SK-N-SH treated with all-trans-retinoic acid at 6 μM for 48 hours (cell line): ENCODE data around the gene CTBP2.

ENCODE experiments used
- ATAC-seq: fragments of 200-7000 bp; cut with Tn5 transposase; 3 replicates; pipeline ENCODE4 v1.9.1; 2020; ENCODE audit warnings: mild to moderate bottlenecking, moderate library complexity
- ARNTL ChIP-seq: fragments of 450-650 bp; formaldehyde crosslinking; IDR thresholded peaks from 2 replicates; pipeline ENCODE4 v1.5.0; 2020; ENCODE audit warnings: low read depth, mild to moderate bottlenecking, moderate library complexity, borderline replicate concordance
- BACH2 ChIP-seq: fragments of 250-450 bp; sonication (Bioruptor Pico); IDR thresholded peaks from 2 replicates; pipeline ENCODE4 v1.9.0; 2021; ENCODE audit warnings: mild to moderate bottlenecking, borderline replicate concordance
- GLIS3 ChIP-seq: fragments of 250-450 bp; sonication (Bioruptor Pico); IDR thresholded peaks from 2 replicates; pipeline ENCODE4 v1.5.0; 2020; ENCODE audit warnings: mild to moderate bottlenecking, moderate library complexity
- ISL1 ChIP-seq: fragments of 250-450 bp; sonication (Bioruptor Pico); IDR thresholded peaks from 2 replicates; pipeline ENCODE4 v2.1.2; 2022; ENCODE audit warnings: mild to moderate bottlenecking, moderate library complexity
- OSR1 ChIP-seq: fragments of 250-450 bp; sonication (Bioruptor Pico); IDR thresholded peaks from 2 replicates; pipeline ENCODE4 v1.8.0; 2022; ENCODE audit warnings: moderate library complexity, mild to moderate bottlenecking, inconsistent platforms
- PPARA ChIP-seq: fragments of 250-450 bp; sonication (Bioruptor Pico); IDR thresholded peaks from 2 replicates; pipeline ENCODE4 v1.5.0; 2020; ENCODE audit warnings: mild to moderate bottlenecking, borderline replicate concordance
- SNAI2 ChIP-seq: fragments of 250-450 bp; sonication (Bioruptor Pico); IDR thresholded peaks from 2 replicates; pipeline ENCODE4 v1.5.0; 2020; ENCODE audit warnings: mild to moderate bottlenecking, moderate library complexity
- TCF4 ChIP-seq: fragments of 250-450 bp; sonication (Bioruptor Pico); IDR thresholded peaks from 2 replicates; pipeline ENCODE4 v1.8.0; 2021; ENCODE audit warnings: mild to moderate bottlenecking, moderate library complexity, borderline replicate concordance
- ZC3H10 ChIP-seq: fragments of 250-450 bp; sonication (Bioruptor Pico); IDR thresholded peaks from 2 replicates; pipeline ENCODE4 v1.5.1; 2021; ENCODE audit warnings: mild to moderate bottlenecking, moderate library complexity
- ZNF565 ChIP-seq: fragments of 450-650 bp; formaldehyde crosslinking; conservative IDR thresholded peaks from 2 replicates; pipeline ENCODE4 v1.5.0; 2020; ENCODE audit warnings: low read depth, mild to moderate bottlenecking, moderate library complexity
- ZNF8 ChIP-seq: fragments of 450-650 bp; formaldehyde crosslinking; IDR thresholded peaks from 2 replicates; pipeline ENCODE4 v1.5.0; 2020; ENCODE audit warnings: mild to moderate bottlenecking, moderate library complexity
- TF ChIP-seq, protein P1 (sequence below): fragments of 250-450 bp; sonication (Bioruptor Pico); IDR thresholded peaks from 2 replicates; pipeline ENCODE4 v1.8.0; 2021; ENCODE audit warnings: low read depth, mild to moderate bottlenecking, moderate library complexity, borderline replicate concordance
- TF ChIP-seq, protein P2 (sequence below): fragments of 250-450 bp; sonication (Bioruptor Pico); IDR thresholded peaks from 2 replicates; pipeline ENCODE4 v1.5.0; 2020; ENCODE audit warnings: mild to moderate bottlenecking, moderate library complexity
- TF ChIP-seq, protein P3 (sequence below): fragments of 250-450 bp; sonication (Bioruptor Pico); IDR thresholded peaks from 2 replicates; pipeline ENCODE4 v1.5.1; 2021; ENCODE audit warnings: mild to moderate bottlenecking, moderate library complexity
- TF ChIP-seq, protein P4 (sequence below): fragments of 250-450 bp; sonication (Bioruptor Pico); IDR thresholded peaks from 2 replicates; pipeline ENCODE4 v1.8.0; 2020; ENCODE audit warnings: mild to moderate bottlenecking, moderate library complexity, borderline replicate concordance

The CTBP2 gene

DNA sequence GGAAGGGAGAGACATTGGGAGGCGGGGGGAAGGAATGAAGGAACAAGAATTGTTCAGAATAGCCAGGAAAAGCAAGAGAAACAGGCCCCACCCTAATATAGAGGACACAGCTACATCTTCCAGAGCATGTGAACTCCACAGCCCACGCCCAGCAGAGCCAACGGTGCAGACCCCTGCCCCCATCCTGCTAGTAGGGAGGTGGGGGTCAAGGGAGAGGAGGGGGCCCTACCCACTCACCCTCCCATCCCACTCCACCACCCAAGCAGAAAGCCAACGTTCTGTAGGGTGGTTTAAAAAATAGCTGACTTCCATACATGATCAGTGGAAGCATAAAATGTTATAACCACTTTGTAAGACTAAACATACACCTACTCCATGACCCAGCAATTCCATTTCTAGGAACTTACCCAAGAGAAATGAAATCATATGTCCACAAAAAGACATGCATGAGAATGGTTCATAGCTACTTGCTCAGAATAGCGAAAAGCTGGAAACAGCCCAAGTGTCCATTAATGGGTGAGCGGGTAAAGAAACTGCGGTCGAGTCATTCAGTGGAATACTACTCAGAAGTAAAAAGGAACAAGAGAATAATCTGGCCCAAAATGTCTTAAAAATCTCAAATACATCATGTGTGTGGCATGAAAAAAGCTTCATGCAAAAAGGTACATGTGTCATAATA is 31.8 kb downstream of the CTBP2 start:
- TF ChIP-seq OSR1 (no peak), ARNTL (CRISPR knock-in tag) (no peak), ZC3H10 (CRISPR knock-in tag) (no peak), TCF4 (CRISPR knock-in tag) (no peak), BACH2 (no peak), SNAI2 (CRISPR knock-in tag) (no peak), ZNF565 (CRISPR knock-in tag) (no peak), GLIS3 (no peak)
- TF ChIP-seq, protein P1, sequence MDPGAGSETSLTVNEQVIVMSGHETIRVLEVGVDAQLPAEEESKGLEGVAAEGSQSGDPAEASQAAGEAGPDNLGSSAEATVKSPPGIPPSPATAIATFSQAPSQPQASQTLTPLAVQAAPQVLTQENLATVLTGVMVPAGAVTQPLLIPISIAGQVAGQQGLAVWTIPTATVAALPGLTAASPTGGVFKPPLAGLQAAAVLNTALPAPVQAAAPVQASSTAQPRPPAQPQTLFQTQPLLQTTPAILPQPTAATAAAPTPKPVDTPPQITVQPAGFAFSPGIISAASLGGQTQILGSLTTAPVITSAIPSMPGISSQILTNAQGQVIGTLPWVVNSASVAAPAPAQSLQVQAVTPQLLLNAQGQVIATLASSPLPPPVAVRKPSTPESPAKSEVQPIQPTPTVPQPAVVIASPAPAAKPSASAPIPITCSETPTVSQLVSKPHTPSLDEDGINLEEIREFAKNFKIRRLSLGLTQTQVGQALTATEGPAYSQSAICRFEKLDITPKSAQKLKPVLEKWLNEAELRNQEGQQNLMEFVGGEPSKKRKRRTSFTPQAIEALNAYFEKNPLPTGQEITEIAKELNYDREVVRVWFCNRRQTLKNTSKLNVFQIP (CRISPR knock-in tag), result no peak
- TF ChIP-seq, protein P2, sequence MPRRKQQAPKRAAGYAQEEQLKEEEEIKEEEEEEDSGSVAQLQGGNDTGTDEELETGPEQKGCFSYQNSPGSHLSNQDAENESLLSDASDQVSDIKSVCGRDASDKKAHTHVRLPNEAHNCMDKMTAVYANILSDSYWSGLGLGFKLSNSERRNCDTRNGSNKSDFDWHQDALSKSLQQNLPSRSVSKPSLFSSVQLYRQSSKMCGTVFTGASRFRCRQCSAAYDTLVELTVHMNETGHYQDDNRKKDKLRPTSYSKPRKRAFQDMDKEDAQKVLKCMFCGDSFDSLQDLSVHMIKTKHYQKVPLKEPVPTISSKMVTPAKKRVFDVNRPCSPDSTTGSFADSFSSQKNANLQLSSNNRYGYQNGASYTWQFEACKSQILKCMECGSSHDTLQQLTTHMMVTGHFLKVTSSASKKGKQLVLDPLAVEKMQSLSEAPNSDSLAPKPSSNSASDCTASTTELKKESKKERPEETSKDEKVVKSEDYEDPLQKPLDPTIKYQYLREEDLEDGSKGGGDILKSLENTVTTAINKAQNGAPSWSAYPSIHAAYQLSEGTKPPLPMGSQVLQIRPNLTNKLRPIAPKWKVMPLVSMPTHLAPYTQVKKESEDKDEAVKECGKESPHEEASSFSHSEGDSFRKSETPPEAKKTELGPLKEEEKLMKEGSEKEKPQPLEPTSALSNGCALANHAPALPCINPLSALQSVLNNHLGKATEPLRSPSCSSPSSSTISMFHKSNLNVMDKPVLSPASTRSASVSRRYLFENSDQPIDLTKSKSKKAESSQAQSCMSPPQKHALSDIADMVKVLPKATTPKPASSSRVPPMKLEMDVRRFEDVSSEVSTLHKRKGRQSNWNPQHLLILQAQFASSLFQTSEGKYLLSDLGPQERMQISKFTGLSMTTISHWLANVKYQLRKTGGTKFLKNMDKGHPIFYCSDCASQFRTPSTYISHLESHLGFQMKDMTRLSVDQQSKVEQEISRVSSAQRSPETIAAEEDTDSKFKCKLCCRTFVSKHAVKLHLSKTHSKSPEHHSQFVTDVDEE (CRISPR knock-in tag), result no peak
- TF ChIP-seq, protein P3, sequence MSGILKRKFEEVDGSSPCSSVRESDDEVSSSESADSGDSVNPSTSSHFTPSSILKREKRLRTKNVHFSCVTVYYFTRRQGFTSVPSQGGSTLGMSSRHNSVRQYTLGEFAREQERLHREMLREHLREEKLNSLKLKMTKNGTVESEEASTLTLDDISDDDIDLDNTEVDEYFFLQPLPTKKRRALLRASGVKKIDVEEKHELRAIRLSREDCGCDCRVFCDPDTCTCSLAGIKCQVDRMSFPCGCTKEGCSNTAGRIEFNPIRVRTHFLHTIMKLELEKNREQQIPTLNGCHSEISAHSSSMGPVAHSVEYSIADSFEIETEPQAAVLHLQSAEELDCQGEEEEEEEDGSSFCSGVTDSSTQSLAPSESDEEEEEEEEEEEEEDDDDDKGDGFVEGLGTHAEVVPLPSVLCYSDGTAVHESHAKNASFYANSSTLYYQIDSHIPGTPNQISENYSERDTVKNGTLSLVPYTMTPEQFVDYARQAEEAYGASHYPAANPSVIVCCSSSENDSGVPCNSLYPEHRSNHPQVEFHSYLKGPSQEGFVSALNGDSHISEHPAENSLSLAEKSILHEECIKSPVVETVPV (CRISPR knock-in tag), result no peak
- ATAC-seq, result no peak

DNA sequence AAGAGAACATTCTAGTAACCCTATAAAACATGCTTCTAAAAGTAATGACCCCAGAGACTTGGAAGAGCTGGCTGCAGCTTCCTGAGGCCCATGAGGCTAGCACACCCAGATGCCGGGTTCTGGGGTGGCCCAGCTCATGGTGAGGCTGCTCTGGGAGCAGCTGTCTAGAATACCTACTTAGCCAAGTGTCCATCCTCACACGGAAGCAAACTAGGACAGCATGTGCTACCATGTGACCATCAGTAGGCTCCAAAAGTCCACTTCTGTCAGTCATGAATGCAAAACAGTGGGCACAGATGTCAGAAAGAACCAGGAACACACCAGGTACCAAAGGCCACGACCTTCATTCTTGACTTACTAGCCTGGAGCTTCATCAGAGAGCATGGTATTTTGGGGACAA is 32.4 kb downstream of the CTBP2 start:
- no peak for ATAC-seq

More for the DNA sequence above, 32.4 kb downstream of the CTBP2 start:
- TF ChIP-seq PPARA (CRISPR knock-in tag) (no peak), OSR1 (no peak), ZNF8 (CRISPR knock-in tag) (no peak), ISL1 (CRISPR knock-in tag) (no peak), SNAI2 (CRISPR knock-in tag) (no peak), TCF4 (CRISPR knock-in tag) (no peak)
- TF ChIP-seq, protein P4, sequence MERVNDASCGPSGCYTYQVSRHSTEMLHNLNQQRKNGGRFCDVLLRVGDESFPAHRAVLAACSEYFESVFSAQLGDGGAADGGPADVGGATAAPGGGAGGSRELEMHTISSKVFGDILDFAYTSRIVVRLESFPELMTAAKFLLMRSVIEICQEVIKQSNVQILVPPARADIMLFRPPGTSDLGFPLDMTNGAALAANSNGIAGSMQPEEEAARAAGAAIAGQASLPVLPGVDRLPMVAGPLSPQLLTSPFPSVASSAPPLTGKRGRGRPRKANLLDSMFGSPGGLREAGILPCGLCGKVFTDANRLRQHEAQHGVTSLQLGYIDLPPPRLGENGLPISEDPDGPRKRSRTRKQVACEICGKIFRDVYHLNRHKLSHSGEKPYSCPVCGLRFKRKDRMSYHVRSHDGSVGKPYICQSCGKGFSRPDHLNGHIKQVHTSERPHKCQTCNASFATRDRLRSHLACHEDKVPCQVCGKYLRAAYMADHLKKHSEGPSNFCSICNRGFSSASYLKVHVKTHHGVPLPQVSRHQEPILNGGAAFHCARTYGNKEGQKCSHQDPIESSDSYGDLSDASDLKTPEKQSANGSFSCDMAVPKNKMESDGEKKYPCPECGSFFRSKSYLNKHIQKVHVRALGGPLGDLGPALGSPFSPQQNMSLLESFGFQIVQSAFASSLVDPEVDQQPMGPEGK (CRISPR knock-in tag), result no peak
- TF ChIP-seq, protein P3 (CRISPR knock-in tag), result no peak
- TF ChIP-seq, protein P2 (CRISPR knock-in tag), result no peak
